HG02642 (cell line): Measurements from ENCODE around the gene AIF1.

Experiments
- ATAC-seq: cut with Tn5 transposase; IDR thresholded peaks from one replicate; pipeline ENCODE4 v1.9.1; 2021; ENCODE audit warnings: mild to moderate bottlenecking; ENCODE audit not compliant: unreplicated experiment, poor library complexity

AIF1 gene

DNA sequence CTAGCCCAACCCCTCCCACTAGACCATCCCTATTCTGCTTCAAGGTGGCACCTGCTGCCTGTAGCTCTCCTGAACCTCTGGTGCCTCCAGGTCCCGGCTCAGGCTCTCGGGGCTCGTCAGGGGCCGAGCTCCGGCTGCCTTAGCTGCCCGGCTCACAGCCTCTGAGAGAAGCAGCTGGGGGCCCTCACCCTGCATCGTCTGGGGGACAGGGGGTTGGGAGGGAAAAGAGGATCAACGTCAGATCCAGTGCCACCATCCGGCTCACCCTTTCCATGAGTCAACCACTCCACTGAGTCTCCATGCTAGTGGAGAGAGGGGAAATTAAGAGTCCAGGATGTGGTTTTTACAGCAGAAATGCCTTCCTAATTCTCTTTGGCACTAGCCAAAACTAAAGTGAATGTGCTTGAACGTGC lies 24.4 kb downstream of the AIF1 start:
- no peak for ATAC-seq

DNA sequence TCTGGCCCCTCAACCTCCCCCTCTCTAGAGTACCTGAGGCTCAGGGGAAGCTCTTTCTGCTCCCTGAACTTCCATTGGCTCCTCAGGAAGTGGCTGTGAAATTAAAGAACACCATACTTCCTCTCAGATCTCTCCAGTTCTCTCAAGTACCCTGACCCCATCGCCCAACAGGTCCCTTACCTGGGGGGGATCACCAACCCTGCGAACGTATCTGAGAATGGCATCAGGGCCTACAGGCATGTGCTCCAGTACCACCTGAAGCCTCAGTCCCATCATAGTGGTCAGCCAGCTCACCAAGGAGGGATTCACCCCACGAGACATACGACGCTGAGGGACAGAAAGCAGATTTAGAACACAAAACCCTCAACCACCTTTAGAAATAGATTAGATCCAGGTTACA lies 25.6 kb downstream of the AIF1 start:
- no peak for ATAC-seq

DNA sequence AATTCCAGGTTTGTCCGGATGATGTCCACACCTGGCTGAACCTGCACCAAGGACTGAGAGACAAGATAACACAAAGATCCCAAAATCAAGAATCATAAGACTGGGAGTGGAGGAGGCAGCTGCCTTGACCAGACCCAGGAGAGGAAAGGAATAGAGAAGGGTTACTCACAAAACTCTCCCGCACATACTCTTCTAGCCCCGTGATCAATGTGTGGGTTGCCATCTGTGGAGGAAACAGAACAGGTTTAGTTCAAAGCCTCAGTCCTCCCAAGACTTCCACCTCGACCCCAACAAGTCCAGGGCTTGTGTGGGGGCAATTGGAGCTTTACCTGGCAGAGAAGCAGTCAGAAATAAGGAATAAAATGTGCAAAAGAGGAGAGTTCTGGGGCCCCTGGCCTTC lies 26.3 kb downstream of the AIF1 start:
- no peak for ATAC-seq

DNA sequence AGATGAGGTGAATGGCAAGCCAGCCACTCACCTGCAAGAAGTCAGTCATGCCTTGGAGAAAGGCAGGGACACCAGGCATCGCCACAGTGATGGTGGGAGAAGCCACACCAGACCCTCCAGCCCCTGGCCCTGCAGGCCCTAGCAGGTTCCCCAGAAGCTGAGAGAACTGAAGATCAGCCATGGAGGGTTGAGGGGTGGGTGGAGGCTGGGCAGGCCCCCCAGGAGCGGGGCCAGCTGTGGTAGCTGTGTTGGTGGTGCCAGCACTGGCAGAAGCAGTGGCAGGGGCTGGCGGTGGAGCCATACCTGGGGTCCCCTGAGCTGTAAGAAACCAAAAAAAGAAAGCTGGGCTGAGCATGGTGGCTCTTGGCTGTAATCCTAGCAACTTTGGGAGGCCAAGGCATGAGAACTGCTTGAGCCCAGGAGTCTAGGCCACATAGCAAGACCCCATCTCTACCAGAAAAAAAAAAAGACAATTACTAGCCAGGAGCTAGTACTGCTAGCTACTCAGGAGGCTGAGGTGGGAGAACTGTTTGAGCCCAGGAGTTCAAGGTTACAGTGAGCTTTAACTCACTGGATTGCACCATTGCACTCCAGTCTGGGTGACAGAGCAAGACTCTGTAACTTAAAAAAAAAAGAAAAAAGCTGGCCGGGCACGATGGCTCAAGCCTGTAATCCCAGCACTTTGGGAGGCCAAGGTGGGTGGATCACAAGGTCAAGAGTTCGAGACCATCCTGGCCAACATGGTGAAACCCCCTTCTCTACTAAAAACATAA lies 27.9 kb downstream of the AIF1 start:
- ATAC-seq: no peak

DNA sequence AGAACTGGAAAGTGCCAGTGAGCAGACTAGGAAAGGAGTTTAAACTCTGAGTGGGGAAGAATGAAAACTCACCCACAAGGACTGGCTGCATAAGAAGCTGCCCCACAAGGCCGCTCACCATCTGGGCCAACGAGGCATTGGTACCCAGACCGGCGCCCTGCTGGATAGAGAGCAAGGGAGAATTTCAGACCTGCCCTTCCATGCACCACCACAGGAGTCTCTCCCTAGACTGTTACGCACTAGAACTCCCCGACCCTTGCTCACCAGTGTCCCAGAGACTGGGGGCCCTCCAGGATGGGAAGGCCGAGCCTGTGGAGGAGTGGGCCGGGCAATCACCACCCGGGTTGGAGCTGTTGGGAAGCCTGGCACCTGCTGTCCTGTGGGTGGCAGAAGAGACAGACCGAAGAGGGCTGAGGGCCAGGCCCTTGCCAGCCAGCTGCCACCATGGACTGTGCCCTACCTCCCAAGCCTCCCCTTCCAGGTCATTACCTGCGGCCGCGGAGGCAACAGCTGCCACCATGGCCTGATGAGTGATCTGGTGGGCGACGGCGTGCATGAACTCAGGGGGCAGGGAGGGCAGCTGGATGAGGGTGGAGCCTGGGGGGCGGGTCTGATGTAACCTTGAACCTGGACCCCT lies 28.9 kb downstream of the AIF1 start:
- no peak for ATAC-seq

DNA sequence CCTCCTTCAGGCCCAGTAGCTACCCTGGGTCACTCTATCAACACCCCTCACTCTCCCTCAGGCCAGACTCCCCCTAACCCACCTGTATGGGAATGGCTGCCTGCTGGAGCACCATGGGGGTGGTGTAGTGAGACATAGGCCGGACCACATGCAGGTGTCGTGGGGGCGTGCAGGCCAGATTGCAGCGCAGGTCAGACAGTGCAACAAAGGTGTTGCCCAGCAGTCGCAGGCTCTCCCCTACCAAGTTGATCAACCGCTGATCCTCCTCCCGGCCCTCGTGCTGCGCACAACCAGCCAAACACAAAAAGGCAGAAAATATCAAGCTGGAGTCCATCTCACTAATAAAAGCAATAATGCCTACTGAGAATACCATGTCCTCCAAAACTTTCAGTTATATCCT lies 30.3 kb downstream of the AIF1 start:
- ATAC-seq: no peak

DNA sequence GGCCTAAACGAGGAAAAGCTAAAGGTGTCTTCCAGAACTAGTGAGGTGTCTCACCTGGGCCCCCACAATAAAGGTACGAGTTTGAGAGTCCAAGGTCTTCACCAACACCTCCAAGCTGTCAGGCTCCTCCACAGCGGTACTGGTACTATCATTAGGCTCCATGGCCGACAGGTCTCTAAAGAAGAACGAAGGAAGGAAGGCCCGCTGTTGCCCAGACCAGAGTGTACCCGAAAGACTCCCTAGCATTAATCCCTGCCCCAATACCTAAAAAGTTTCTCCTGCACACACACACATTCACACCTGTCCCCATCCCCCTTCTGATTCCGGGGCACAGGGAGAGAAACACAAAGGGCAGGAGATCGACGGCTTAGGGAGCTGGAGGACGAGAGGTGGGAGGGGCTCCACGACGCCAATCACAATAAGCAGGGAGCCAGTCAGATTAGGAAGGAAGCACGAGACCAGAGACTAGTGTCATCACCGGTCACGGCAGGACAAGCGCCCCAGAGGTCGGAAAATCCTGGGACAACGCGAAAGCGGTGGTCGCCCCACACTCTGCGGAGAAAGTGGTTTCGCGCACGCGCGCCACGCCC lies 36.7 kb downstream of the AIF1 start:
- peak; percentile 42 for ATAC-seq

DNA sequence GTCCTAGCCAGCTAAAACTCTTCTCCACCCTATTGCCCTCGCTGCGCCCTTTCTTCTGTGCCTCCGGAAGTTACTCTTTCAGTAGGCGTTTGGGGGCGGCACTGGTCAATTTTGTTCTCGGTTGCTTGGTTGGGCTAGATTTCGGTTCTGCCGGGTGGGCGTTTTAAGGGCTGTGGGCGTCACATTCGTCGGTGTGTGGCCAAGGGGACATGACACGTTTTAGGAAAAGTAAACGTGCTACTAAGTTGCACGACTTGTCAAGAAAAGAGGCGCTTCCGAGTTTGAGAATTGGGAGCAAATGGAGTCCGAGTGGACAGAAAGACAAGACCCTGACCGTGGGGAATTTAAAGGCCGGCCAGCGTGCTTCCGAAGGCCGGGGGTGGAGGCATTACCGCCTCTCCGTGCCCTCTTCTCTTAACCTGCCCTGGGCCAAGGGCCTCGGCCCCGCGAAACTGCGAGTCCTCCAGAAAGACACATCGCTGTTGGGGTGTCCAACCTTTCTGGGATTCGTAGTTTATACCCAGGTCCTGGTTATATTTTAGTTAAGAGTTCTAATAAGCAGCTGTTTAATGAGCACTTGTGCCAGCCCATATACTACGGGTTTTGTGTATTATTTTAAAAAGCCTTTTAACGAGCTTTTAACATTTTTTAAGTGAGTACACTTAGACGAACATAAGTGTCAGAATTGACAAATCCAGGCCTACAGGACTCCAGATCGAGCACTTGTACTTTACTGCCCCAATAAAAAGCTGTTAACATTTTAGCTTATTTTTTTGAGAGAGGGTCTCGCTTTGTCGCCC lies 38.1 kb downstream of the AIF1 start:
- peak; percentile 60 for ATAC-seq

DNA sequence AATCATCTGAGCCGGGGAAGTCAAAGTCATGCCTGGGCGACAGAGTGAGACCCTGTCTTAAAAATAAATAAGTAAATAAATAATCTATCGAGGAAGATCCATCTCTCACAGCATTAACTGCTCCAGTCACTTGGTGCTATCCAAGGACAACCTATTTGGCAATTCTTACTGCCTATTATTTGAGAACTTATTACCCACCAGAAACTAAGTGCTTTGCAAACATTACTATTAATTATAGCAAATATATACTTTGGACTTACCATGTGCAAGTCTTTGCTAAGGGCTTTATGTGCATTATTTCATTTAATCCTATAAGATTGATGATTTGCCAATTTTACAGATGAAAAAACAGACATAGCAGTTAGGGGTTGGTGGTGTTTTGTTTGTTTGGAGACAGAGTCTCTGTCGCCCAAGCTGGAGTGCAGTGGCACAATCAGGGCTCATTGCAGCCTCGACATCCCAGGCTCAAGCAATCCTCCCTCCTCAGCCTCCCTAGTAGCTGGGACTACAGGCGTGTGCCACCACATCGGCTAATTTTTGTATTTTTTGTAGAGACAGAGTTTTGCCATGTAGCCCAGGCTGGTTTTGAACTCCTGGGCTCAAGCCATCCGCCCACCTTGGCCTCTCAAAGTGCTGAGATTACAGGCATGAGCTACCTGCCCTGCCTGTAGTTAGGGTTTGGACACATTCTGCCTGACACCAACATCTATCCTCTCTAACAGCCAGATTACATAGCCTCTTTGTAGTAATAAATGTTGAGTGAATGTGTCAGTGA lies 39.7 kb downstream of the AIF1 start:
- no peak for ATAC-seq

DNA sequence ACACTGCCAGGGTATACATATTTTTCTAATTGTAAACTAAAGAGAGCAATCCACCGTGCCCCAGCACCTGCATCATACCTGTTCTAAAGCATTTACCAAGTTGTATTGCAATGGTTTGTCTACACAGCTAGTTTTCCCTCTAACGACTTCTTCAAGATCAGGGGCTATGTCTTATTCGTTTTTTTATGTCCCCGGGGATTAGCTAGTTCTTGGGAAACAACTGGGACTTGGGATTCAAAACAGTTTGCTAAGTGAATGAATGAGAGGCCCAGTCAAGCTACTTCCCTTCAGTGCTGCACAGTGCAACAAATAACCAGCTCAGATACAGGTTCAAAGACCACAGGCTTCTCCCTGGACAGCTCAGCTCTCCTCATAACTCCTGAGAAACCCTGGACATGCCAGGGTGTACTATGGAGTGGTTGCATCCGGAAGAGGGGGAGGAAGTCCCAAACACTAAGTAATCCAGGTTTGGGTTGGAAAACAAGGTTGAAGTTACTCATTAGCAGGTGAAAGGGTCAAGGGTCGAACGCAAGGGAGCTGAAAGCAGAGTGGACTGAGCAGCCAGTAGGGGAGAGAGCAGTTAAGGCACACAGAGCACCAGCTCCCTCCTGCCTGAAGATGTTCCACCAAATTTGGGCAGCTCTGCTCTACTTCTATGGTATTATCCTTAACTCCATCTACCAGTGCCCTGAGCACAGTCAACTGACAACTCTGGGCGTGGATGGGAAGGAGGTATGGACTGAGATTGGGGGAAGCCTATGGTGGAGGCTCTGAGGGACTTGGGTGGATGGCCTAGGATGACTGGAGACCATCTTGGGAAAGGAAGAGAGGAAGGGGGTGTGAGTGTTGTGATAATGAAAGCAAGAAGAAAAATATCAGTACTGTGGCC lies 40.6 kb downstream of the AIF1 start, which contains the start of gene APOM:
TSS of gene APOM (plus strand) at position 546 of the 889 bp plus-strand sequence. CDS start at position 619, 73 bp downstream.
- ATAC-seq: no peak

DNA sequence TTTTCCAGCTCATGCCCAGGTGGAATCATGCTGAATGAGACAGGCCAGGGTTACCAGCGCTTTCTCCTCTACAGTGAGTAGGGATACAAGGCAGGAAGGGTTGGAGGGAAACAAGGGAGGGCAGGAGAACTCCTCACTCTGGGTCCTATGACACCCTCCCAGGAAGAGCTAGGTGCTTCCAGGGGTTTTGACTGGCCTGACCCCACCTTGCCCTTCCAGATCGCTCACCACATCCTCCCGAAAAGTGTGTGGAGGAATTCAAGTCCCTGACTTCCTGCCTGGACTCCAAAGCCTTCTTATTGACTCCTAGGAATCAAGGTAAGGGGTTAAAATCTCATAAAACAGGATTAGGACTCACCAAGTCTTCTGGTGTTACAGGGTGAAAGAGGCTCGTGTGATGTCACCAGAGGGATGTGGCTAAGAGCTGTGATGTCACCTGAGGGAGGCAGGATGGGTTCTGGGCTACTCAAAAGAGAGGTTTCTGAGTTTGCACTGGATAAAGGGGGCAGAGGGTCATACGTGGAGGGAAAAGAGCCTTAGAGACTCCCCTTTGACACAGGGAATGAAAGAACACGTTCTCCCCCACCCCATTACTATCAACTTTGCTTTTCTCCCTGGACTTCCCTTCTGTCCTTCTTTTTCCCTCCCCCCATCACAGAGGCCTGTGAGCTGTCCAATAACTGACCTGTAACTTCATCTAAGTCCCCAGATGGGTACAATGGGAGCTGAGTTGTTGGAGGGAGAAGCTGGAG lies 42.5 kb downstream of the AIF1 start:
- no peak for ATAC-seq

DNA sequence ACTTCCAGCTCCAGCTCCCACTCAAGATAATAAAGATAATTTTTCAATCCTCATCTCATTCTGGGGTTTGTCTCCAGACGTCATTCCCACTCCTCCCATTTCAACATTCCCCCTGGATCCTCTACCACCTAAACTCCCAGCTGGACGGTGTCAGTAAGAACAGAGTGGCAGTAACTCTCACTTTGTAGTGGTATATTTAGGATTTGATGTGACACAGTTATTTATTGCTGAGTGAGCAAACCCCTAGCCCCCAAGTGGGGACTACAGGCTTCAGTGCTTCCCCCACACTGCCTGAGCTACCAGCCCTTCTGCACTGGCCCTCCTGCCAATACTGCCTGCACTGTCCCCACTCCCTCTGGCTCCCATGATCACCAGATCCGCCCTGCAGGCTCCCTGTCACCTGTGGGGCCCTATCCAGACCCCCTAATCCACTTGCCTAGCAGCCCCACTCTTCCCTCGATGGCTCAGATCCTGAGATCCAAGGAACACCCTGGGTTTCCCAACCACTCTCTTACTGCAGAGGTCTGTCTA lies 43.2 kb downstream of the AIF1 start:
- no peak for ATAC-seq

DNA sequence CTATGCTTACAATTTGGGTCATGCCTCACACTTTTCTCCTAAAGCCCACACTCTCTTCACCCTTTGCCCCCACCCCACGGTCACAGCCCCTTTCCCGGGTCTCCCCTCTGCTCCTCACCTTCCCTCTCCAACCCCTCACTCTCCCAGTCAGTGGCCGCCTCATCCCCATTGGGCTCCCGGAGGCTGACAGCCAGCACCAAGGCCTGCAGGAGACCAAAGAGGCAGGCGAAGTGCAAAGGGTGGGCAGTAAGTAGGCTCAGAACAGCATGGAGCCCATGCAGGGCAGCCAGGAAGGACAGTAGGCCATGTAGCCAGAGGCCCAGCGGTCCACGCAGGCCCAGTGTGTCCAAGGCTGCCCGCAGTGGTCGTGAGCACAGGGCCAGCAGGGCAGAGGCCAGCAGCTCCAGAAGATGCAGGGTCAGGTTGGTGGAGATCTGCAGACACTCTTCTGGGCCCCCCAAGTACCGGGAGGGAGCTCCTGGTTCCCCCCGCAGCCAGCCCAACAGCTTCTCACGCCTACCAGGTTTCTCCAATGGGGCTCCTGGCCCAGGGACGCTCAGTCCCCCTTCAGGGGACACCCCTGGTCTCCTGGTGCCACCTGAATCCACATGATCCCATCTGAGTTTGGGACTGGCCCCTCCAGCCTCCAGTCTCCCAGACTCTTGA lies 44.1 kb downstream of the AIF1 start:
- no peak for ATAC-seq

DNA sequence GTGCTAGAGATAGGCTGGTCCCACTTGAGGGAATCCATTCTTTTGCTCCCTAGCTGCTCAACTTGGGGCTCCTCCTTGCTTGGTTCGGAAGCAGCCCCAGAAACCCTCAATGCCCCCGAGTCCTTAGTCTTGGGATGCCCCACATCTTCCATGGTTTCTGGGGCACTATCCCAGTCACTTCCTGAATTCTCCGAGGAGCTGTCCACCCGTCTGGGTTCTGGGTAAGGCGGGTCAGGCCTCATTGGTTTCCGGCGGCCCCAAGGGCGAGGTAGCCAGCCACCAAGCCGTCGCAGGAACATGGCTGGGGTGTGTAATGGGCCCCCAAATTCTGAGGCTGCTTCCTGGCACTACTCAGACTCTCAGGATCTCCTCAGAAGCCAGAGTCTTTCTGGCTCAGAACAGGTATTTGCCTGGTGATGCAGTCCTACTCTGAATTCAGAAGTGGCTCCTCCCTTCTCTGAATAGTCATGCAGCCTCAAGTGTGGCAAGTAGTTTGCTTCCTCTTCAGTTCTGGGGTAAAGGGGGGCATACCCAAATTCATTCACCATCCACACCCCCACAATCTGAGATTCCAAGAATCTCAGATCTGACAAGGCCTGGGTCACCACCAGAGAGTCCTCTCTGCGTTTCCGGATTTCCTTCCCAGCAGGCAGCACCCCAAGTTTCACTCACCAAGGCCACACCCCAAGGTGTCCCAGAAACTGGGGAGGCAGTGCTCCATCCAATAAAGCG lies 44.8 kb downstream of the AIF1 start:
- ATAC-seq: no peak

DNA sequence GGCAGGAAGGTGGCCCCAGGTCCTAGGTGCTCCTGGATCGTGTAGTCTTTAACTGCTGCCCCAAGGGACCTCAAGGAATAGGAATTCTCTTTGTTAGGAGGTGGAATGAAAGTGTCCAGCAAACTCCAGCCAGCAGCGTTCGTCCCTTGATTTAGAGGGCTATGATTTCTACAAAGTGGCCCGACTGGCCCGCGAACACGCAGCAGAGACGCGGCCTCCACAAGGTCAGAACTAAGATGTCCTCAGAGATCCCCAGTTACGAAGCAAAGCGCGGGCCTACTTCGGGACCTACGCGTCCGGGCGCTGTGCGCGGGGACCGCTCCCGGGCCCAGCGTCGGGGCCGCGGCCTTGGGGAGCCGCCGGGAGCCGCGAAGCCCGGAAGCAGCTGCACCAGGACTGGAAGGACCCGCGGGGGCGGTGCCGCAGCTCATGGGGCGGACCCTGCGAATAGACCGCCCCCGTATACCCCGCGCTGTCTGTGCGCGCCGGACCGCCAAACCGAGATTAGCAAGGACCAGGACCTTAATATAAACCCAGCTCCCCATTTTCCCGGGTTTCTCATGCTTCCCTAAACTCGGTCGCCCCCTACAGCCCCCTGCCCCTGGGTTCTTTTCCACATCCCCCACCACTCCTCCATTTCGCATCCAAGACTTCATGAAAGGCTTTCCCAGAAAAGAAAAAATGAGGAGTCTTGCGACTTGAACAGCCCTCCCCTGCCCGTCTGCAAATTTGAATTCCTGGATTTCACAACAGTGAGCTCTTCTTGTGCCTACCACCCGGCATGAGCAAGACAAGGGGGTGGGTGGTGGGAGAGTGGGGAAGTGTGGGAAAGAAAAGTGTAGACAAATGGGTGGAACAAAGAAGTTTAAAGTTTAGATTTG lies 45.6 kb downstream of the AIF1 start, which contains the start of gene C6orf47:
TSS of gene C6orf47 (minus strand) at position 398 of the 881 bp plus-strand sequence. CDS start 831 bp downstream, outside the sequence.
- ATAC-seq: peak; percentile 50
